Esophagus squamous epithelium (tissue), 4 donors: ENCODE results near the gene LRP5.

Source experiments
- CTCF ChIP-seq, 6 experiments: fragments of 450-650 bp in 4 of 6; fragments of 200-600 bp in 2 of 6; sonication (generic) in 2 of 6; IDR thresholded peaks; one replicate each; pipeline ENCODE4 v1.5.1; 2016 to 2019; ENCODE audit warnings: antibody characterized with exemption in 6 of 6, mild to moderate bottlenecking in 4 of 6, moderate library complexity in 4 of 6
- POLR2A ChIP-seq, 4 donors: fragments of 450-650 bp; IDR thresholded peaks; one replicate each; pipeline ENCODE4 v1.6.1; 2017; ENCODE audit warnings: antibody characterized with exemption in 4 of 4, mild to moderate bottlenecking in 4 of 4, moderate library complexity in 3 of 4

GRCh38 chr11:68390315-68390714 is 77.9 kb downstream of the LRP5 start:
- TF ChIP-seq POLR2A (IDR thresholded peaks at IDR 0.05) (no peak), CTCF (IDR thresholded peaks at IDR 0.05) (no peak)
